GM19468 (cell line): ENCODE measurements around the gene PRR33.

Source experiments
- ATAC-seq: cut with Tn5 transposase; IDR thresholded peaks from one replicate; pipeline ENCODE4 v1.9.1; 2021; ENCODE audit warnings: mild to moderate bottlenecking, moderate library complexity, moderate number of reproducible peaks; ENCODE audit not compliant: unreplicated experiment; ENCODE audit errors: extremely low read depth

The PRR33 gene

DNA sequence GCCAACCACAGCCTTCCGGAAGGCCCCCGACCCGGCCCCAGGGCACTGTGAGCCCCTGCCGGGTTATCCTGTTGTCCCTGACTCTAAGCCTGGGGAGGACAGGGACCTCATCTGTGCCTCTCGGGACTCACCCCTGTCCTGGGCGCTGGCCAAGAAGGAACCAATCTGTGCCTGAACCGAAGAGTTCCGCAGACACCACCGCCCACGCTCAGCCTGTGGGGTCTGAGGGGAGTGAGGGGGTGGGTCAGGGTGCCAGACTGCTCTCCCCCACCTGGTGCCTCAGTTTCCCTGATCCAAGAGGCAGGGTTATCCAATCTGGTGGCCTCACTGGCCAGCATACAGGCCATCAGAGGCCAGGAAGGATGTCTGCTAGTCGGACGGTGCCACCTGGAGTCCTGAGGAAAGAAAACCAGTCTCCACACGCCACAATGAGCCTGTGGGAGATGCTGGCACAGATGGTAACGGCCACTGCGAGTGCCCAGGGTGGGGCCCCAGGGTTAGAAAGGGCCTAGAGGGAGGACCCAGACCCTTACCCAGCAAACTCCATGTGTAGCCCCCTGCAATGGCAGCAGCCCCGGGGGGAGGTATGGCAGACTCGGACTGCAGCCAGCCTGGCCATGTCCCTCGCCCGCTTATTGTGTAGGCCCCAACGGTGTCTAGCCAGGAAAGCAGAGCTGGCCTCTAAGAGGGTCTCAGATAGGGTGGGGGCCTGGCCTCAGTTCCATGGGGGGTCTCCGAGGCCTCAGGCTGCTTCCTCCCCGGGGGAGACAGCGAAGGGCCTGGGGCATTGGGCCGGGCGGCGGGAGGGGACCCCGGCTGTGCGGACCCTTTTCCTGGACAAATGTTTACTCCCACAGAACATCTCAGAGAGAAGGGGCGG lies 27.0 kb upstream of the PRR33 start:
- ATAC-seq: no peak

DNA sequence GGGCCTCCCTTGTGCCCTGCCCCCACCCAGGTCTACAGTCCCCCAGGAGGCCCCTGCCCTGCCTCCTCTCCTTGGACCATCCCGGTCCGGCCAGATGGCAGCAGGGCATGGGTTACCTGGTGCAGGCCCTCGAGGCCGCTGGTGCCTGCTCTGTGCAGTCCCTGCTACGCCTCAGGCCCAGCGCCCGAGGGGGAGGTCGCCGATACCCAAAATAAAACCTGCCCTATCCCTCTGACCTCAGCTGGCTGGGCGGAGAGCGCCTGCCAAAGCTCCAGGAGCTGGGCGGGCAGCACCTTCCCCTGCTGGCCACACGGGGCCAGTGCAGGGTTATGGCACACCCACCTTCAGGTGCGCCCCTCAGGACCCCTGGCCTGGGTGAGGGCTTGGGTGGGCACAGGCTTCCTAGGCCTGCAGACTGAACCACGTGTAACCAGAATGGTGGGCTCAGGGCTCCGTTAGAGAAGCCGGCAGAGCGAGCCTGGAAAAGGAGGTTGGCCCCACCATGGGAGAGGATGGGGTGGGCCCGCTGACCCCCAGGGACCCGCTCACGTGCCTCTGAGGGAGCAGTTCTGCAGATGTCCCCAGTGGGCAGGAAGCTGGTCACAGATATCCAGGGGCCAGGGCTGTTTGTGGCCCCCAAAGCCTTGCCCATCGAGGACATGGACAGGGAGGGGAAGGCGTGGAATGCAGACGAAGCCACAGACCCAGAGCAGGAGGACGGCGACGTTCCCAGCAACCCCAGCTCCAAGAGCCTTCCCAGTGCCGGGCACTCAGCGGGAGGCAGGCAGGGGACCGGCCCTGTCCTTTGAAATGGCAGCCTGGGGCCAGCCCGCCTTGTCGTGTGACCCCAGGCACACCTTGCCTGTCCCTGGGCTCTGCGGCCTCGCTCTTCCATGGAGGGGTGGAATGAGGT lies 26.1 kb upstream of the PRR33 start:
- no peak for ATAC-seq

DNA sequence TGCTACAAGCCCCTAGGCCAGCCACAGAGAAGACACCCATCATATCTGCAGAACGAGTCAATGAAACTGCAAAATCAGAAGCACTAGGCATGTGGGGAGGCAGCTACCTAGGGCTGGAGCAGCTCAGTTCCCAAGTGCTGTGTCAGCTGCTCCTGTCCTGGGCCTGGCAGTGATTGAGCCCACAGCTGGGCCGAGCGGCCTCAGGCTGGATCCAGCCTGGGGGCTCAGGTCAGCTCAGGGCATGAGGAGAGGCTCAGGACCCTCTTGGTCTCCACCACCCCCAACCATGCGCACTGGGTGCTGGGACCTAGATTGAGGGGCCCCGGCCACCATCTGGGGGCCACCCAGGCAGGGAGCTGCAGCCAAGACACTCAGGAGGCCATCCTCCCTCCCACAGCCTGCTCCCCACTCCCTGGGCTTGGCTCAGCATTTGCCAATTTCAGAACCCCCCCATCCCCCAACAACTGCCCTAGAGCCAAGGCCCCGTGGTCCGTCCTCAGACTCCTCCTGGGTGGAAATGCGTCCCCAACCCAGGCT lies 25.4 kb upstream of the PRR33 start:
- no peak for ATAC-seq

DNA sequence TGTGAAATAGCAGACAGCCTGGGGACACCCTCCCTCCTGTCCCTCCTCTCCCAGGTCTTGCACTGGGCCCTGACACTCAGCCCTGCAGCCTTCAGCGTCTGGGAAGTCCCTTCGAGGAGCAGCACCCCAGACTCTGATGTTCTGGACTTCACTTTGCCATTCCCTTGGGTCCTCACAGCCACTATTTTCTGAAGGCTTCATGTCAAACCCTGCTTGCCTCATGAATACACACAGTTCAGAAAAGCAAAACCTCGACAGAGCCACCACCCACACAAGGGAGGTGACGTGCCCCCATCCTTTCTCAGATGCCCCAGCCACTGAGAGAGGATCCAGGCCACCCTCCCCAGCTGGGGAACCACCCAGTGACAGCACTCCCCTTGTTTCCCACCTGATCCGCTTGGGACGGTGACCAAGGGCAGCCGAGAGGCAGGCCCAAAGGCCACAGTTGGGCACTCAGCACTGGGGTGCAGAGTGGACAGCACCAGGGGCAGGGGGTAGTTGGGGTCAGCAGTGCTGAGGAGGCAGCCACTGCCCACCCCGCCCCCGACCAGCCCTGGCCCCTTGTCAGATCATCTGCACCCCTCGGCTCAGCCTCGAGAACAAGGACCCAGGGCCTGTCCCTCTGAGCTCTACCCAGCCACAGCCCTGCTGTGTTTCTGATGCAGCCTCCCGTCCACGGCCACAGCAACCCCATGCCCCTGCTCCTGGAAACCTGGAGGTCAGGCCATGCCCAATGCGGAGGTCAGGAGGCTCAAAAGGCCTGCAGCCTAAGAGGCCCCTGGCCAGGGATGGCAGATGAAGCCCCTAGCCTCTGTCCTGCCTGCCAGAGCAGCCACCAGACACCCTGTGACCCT lies 24.7 kb upstream of the PRR33 start:
- ATAC-seq: no peak

DNA sequence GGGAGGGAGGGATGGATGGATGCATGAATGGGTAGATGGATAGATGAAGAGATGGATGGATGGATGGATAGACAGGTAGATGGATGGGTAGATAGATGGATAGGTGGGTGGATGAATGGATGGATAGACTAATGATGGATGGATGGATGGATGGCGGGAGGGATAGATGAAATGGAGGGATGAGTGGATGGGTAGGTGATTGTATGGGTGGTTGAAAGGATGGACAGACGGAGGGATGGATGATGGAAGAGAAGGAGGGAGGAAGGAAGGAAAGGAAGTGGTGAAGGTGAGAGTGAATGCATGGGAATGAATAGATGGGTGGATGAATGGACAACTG lies 24.1 kb upstream of the PRR33 start:
- no peak for ATAC-seq

DNA sequence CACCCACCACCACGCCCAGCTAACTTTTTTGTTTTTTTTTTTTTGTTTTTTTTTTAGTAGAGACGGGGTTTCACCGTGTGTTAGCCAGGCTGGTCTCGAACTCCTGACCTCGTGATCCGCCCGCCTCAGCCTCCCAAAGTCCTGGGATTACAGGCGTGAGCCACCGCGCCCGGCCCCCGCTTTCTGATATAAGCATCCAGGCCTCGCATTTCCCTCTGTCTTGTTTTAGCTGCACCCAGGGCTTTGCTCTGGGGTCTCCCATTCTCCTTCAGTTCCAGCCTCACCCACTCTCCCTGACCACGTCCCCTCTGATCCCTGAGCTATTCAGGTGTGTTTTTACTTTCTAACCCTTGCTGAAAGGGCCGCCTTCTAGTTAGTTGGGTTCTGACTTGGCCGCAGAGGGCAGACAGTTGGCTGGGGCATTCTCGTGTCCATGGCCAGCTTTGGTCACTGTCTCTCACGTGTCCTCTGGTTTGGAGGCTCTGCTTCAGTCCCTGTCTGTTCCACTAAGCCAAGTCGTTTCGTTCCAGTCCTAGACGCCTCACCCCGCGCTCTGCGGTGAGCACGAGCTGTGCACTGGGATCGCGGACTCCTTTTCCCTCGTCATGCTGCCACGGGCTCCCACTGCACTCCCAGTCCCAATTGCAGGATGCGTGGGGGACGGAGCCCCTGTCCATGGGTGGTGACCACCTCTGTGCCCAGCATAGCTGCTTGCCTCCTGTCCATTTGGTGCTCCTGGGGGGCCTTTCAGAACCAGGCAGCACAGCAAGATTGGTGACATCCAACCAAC lies 21.8 kb upstream of the PRR33 start:
- ATAC-seq: no peak

DNA sequence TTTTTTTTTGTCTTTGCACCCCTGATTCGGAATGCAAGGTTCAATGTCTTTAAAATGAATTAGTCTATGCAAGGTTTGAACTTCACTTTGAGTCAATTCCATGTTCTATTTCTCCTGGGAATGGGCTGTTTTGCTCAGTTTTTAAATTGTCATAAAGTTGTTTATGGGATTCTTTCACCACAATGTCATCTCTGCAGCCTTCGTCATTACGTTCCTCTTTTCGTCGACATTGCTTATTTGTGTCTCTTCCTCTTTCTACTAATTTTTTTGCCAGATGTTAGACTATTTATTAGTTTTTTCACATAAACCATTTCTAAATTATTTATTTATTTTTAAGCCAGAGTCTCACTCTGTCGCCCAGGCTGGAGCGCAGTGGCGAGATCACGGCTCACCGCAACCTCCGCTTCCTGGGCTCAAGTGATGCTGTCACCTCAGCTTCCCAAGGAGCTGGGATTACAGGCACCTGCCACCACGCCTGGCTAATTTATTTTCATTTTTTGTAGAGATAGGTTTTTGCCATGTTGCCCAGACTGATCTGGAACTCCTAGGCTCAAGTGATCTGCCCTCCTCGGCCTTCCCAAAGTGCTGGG lies 20.7 kb upstream of the PRR33 start:
- no peak for ATAC-seq

DNA sequence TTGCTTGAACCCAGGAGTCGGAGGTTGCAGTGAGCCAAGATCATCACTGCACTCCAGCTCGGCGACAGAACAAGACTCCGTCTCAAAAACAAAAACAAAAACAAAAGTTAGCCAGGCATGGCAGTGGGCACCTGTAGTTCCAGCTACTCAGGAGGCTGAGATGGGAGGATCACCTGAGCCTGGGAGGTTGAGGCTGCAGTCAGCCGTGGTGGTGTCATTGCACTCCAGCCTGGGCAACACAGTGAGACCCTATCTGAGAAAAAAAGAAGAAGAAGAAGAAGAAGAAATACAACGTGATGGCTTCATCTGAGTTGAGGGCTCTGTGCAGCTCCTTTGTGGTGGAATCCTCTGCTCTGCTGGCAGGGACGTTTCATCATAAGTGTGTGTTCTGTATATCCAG lies 17.8 kb upstream of the PRR33 start:
- ATAC-seq: no peak

DNA sequence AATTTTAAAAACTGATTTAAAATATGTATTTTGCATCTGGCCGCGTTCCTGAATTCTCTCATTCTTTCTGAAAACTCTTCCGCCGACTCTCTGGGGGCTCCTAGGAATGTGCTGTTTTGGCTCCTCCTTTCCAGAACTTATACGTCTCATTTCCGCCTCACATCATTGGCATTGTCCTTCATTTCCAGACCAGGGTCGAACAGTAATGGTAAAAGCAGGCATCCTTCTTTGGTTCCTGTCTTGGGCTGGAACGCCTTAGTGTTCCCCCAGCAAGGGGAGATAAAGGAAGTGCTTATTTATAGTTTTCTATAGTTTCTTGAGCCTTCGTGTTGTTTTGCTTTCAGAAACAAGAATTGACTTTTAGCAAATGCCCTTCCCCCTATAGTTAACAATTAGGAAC lies 16.9 kb upstream of the PRR33 start:
- ATAC-seq: no peak

DNA sequence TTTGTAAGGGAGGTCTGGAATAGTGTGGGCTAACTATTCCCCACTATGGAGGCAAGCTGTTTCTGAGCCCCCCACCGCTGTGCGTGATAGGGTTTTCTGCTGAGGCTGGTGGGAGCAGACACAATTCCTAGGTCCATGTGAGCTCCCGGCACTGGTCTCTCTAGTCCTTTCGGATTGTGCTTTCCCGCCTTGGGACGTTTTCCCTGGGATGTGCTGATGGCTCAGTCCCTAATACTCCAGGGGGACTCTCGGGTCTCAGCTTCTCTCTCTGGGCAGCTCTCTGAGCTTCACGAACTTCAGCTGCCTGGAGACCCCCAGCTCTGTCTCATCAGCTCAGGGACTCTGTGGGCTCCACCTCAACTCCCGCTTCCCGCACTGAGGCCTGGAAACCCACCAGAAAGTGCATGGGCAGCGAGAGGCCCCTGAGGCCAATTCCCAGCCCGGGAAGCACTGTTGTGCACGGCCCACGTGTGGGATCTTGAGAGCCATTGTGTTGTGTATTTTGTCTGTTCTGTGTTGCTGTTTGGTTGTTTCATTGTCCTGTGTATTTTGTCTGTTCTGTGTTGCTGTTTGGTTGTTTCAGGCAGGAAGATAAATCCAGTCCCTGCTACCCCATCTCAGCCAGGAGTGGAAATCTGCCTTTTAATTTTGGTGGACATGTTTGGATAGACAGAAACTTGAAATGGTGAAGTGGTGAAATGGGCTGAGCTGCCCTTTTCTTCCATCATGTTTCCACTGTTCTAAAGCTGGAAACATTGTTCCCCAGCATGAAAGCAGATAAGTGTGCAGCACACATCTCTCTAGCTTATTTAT lies 15.1 kb upstream of the PRR33 start:
- no peak for ATAC-seq

DNA sequence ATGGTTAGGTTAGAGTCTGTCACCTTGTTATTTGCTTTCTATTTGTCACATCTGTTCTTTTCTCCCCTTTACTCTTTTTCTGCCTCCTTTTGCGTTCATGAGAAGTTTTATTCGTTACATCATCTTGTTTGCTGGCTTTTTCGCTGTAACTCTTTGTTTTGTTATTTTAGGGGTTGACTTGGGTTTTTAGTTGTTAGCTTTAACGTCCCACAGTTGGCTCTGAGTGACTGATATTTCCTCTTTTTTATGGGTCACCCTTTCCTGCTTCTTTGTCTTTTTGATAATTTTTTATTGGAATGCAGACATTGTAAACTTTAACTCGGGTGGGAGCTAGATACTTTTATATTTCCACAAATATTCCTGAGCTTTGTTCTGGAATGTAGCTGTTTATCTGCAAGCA lies 14.5 kb upstream of the PRR33 start:
- ATAC-seq: no peak

DNA sequence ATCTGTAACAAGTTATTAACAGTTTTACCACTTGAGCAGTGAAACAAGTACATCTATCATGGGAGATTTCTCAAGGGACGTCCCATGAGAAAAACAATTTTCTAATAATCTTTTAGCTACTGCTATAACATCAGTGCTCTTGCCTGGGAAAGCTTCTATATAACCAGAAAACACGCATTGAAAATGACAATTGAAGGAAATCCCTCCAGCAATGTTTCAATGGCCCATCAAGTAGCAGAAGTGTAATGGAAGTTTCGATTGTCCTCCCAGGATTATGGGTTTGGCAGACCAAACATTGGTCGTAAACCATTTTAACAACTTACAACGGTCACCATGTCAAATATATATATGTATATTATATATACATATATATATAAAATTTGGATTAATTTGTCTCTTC lies 8.0 kb upstream of the PRR33 start:
- ATAC-seq: no peak

DNA sequence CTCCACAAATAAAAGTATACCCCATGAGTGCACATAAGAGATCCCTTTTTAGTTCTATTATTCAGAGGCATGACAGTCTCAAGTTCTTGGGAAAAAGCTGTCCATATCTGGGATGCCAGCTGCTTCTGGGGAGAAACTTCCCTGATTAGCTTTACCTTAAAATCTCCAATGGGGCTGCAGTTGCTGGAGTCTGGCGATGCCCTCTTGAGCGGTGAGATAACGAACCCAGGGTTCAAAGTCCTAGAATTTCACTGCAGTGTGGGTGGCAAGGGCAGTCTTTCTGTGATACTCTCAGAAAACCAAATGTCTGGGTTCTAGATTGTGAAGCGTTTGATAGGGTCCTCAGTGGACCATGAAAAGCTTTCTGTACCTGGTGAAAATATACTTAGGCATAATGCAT lies 7.4 kb upstream of the PRR33 start:
- no peak for ATAC-seq

DNA sequence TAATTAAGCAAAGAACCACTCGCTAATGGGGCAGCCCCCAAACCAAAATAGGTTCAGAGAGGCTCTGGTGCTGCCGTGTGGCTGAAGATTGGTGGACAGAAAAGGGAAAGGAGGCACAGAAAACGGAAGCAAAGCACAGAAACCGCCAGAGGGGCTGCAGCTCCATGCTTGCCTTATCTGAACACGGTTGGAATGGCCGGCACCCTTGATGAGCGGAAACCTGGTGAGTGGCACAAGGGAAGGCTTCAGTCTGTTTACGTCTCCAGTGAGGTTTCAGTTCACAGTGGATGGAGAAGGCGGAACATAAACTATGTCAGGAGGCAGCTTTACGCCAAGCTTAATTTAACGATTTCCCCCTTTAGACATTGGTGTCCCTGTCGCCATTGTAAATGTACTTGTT lies 5.2 kb upstream of the PRR33 start:
- ATAC-seq: no peak

DNA sequence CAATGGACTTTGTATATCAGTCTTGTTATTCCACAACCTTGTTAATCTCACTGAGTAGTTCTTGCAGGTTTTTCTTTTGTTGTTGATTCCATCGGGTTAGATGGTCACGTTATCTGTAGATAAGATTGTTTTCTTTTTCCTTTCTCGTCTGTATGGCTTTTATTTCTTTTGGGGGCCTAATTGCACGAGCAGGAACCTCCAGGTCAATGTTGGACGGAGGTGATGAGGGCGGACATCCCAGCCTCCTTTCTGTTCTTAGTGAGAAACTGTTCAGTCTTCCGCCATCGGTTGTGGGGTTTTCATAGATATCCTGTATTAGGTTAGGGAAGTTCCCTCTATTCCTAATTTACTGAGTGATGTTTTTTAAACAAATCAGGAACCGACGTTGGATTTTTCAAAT lies 4.8 kb upstream of the PRR33 start:
- no peak for ATAC-seq

DNA sequence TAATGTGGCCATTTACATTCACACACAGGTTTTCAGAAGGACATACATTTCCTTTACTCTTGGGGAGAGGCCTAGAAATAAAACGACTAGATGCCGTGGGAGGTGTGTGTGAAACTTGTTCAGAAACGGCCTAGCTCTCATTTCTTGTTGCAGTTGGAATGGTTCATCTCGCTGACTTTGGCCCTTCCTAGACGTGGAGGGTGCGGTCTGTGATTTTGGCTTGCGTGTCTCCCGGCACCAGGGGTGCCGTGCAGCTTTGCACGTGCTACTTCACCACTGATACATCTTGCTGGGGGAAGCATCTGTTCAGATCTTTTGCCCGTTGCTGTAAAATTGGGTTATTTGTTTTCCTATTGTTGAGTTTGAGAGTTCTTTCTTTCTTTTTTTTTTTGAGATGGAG lies 3.1 kb upstream of the PRR33 start:
- no peak for ATAC-seq

DNA sequence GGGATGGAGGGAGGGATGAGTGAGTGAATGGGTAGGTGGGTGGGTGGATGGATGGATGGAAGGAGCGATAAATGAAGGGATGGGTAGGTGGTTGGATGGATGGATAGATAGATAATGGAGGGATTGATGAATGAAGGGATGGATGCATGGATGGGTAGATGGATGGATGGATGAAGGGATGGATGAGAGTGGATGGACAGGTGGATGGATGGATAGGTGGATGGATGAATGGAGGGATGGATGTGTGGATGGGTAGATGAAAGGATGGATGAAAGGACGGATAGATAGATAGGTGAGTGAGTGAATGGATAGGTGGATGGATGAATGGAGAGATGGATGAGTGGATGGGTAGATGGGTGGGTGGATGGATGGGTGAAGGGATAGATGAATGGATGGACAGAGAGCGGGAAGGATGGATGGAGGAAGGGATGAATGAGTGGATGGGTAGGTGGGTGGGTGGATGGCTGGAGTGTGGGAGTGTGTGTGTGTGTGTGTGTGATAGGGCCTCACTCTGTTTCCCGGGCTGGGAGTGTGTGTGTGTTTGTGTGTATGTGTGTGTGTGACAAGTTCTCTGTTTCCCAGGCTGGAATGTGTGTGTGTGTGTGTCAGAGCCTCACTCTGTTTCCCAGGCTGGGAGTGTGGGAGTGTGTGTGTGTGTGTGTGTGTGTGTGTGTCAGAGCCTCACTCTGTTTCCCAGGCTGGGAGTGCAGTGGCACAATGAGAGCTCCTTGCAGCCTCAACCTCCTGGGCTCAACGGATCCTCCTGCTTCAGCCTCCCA lies 2.1 kb upstream of the PRR33 start:
- no peak for ATAC-seq

DNA sequence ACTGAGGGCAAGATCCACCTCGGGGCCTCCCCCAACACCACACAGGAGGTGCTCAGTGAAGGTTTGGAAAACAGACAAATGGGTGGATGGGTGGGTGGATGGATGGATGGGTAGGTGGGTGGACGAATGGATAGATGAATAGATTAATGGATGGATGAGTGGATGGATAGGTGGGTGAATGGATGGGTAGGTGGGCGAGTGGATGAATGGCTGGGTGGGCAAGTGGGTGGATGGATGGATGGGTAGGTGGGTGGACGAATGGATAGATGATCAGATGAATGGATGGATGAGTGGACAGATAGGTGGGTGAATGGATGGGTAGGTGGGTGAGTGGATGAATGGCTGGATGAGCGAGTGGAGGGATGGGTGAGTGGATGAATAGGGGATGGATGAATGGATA lies 863 bp upstream of the PRR33 start:
- no peak for ATAC-seq
